ENCODE measurements around the gene IRX2.

IRX2 gene

GRCh38 chr5:2741956-2742355, 9.5 kb downstream of the IRX2 start:
- DNase-seq (ENCODE audit: low read depth in 3 of 3), result no peak

GRCh38 chr5:2740876-2741555, 10.5 kb downstream of the IRX2 start:
- DNase-seq (ENCODE audit: low read depth in 3 of 3), result no peak

- DNase-seq (ENCODE audit: low read depth in 3 of 3), result no peak
Observed at GRCh38 chr5:2740051-2740875, 11.2 kb downstream of the IRX2 start.

- DNase-seq (ENCODE audit: low read depth in 3 of 3), result no peak
Observed at GRCh38 chr5:2739360-2740050, 12.0 kb downstream of the IRX2 start.

GRCh38 chr5:2738700-2739359, 12.6 kb downstream of the IRX2 start:
- no peak for DNase-seq (ENCODE audit: low read depth in 3 of 3)

- DNase-seq (ENCODE audit: low read depth in 3 of 3), result no peak
Observed at GRCh38 chr5:2738156-2738699, 13.2 kb downstream of the IRX2 start.

- no peak for DNase-seq (ENCODE audit: low read depth in 3 of 3)
Observed at GRCh38 chr5:2737273-2738155, 14.0 kb downstream of the IRX2 start.

GRCh38 chr5:2736872-2737271, 14.6 kb downstream of the IRX2 start:
- no peak for DNase-seq (ENCODE audit: low read depth in 3 of 3)

GRCh38 chr5:2735996-2736395, 15.5 kb downstream of the IRX2 start:
- DNase-seq (ENCODE audit: low read depth in 3 of 3), result no peak

GRCh38 chr5:2732850-2733249, 18.6 kb downstream of the IRX2 start:
- no peak for DNase-seq (ENCODE audit: low read depth in 3 of 3)

GRCh38 chr5:2732004-2732403, 19.5 kb downstream of the IRX2 start:
- DNase-seq (ENCODE audit: low read depth in 3 of 3), result no peak

- DNase-seq (ENCODE audit: low read depth in 3 of 3), result no peak
Observed at GRCh38 chr5:2729189-2729588, 22.3 kb downstream of the IRX2 start.

- DNase-seq (ENCODE audit: low read depth in 3 of 3), result no peak
Observed at GRCh38 chr5:2727550-2727949, 23.9 kb downstream of the IRX2 start.

- DNase-seq (ENCODE audit: low read depth in 3 of 3), result no peak
Observed at GRCh38 chr5:2725980-2726765, 25.3 kb downstream of the IRX2 start.

- no peak for DNase-seq (ENCODE audit: low read depth in 3 of 3)
Observed at GRCh38 chr5:2724831-2725230, 26.6 kb downstream of the IRX2 start.

- no peak for DNase-seq (ENCODE audit: low read depth in 3 of 3)
Observed at GRCh38 chr5:2724031-2724581, 27.4 kb downstream of the IRX2 start.

- no peak for DNase-seq (ENCODE audit: low read depth in 3 of 3)
Observed at GRCh38 chr5:2722901-2723300, 28.6 kb downstream of the IRX2 start.

GRCh38 chr5:2721385-2722138, 29.9 kb downstream of the IRX2 start:
- DNase-seq (ENCODE audit: low read depth in 3 of 3), result no peak

- DNase-seq (ENCODE audit: low read depth in 3 of 3), result no peak
Observed at GRCh38 chr5:2719332-2719731, 32.1 kb downstream of the IRX2 start.
